Stimulated activated naive CD8-positive, alpha-beta T cell treated with anti-CD3 and anti-CD28 coated beads, Interleukin-15, amount 100 ng/mL, for 72 hours (primary cell): ENCODE measurements around the gene LUC7L.
"Not testable (repeated sequence)": the region's sequence is repeated elsewhere in the genome, so short reads cannot be mapped to it uniquely, and the experiment has no call there.

Experiments used
- ATAC-seq: fragments of 150-1000 bp; cut with Tn5 transposase; 2 replicates; pipeline ENCODE4 v1.10.0; 2021; ENCODE audit warnings: mild to moderate bottlenecking, moderate library complexity
- DNase-seq, 2 donors: peaks; one replicate each; pipeline ENCODE4 v3.0.0; 2021 to 2022
- H3K27ac Mint-ChIP-seq, 2 donors: one replicate each; pipeline ENCODE4 v1.8.0; 2022; ENCODE audit warnings: mild to moderate bottlenecking in 2 of 2, mixed read lengths in 2 of 2, moderate library complexity in 2 of 2
- H3K27me3 Mint-ChIP-seq: one replicate; pipeline ENCODE4 v1.8.0; 2022; ENCODE audit warnings: mixed read lengths
- H3K4me1 Mint-ChIP-seq: one replicate; pipeline ENCODE4 v1.8.0; 2022; ENCODE audit warnings: mild to moderate bottlenecking, mixed read lengths
- H3K4me3 Mint-ChIP-seq, 2 donors: one replicate each; pipeline ENCODE4 v1.8.0; 2022; ENCODE audit warnings: mild to moderate bottlenecking in 2 of 2, mixed read lengths in 2 of 2, moderate library complexity in 1 of 2
- H3K9me3 Mint-ChIP-seq, 2 donors: one replicate each; pipeline ENCODE4 v1.8.0; 2022; ENCODE audit warnings: mixed read lengths in 2 of 2

Gene LUC7L, protein sequence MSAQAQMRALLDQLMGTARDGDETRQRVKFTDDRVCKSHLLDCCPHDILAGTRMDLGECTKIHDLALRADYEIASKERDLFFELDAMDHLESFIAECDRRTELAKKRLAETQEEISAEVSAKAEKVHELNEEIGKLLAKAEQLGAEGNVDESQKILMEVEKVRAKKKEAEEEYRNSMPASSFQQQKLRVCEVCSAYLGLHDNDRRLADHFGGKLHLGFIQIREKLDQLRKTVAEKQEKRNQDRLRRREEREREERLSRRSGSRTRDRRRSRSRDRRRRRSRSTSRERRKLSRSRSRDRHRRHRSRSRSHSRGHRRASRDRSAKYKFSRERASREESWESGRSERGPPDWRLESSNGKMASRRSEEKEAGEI

GRCh38 chr16:228852-229730 lies at the start of gene LUC7L:
TSS of gene LUC7L (minus strand) at chr16:229449. CDS start at chr16:229339, 110 bp downstream.
- H3K9me3 Mint-ChIP-seq = no peaks in the 10 kb centered on the region
- ATAC-seq = peak; percentile 96

DNA sequence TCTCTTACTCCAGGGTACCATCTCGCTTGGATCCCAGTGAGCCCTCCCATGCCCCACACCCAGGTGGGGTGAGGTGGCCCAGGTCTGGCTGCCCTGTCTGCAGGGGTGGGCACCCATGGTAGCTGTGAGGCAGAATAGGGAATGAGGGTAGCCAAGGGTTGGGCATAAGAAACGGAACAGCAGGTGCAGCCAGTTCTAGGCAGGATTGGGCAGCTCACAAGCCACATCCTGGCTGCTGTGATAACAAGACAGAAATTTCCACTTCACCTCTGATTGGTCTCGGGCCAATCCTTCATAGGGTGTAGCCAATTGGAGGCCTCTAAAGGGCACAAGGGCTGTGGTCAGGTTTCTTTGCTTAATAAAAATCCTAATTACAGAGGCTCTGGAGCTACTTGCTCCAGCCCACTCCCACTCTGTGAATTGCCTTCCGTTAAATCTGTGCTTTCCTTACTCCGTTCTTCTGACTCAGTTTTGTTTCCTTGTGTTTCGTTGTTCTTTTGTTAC lies 49.7 kb upstream of the LUC7L start:
- H3K9me3 Mint-ChIP-seq = no peaks in the 10 kb centered on the region
- DNase-seq = peak; percentile 39 to 59
- peaks cover 16% of the 10 kb centered on the region for H3K4me1 Mint-ChIP-seq
- H3K4me3 Mint-ChIP-seq = peak overlapping the region in 1 of 2 donors; percentile 32
- ATAC-seq = peak; percentile 84
- H3K27ac Mint-ChIP-seq = no peak overlapping the region
- H3K27me3 Mint-ChIP-seq = peaks cover 72% of the 10 kb centered on the region

More at GRCh38 chr16:228852-229730, at the start of gene LUC7L:
- H3K4me1 Mint-ChIP-seq = peaks cover 48% of the 10 kb centered on the region
- no peaks in the 10 kb centered on the region for H3K27me3 Mint-ChIP-seq
- peak within 1 kb of the TSS; percentile 95 to 97 for H3K27ac Mint-ChIP-seq
- DNase-seq = peak; percentile 88 to 89
- peak within 1 kb of the TSS; percentile 92 to 93 for H3K4me3 Mint-ChIP-seq

GRCh38 chr16:276426-277077 lies 47.3 kb upstream of the LUC7L start:
- DNase-seq = no peak
- Mint-ChIP-seq H3K27me3 (peaks cover 56% of the 10 kb centered on the region), H3K27ac (no peak overlapping the region), H3K4me3 (peak overlapping the region; percentile 65 to 66), H3K4me1 (peaks cover 16% of the 10 kb centered on the region), H3K9me3 (no peaks in the 10 kb centered on the region)
- ATAC-seq = no peak

DNA sequence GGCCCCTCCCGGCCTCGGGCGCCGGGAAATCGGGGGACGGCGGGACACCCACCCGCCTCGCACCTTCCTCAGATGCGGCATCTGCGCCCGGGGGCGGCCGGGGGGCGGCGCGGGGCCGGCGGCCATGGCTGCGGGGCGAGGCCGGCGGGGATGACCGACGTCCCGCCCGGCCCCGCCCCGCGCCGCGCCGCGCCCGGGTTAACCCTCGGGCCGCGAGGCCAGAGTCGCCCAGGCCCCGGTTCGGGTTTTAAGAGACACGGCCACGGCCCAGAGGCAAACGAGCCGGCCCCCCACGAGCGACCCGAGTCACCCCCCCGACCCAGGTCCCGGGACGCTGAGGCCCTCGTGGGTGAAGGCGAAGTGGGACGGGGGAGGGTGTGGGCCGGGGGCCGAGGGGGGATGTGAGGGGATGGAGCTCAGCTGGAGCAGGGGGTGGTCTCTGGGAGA lies 46.6 kb upstream of the LUC7L start, which contains the start of gene RGS11:
TSS of gene RGS11 (minus strand) at position 159 of the 447 bp plus-strand sequence. CDS start at position 126, 33 bp downstream.
- peak; percentile 1 for ATAC-seq
- Mint-ChIP-seq H3K9me3 (no peaks in the 10 kb centered on the region), H3K27ac (no peak within 1 kb of the TSS), H3K4me1 (peaks cover 16% of the 10 kb centered on the region), H3K4me3 (peak within 1 kb of the TSS; percentile 66 to 78), H3K27me3 (peaks cover 48% of the 10 kb centered on the region)
- DNase-seq = no peak

DNA sequence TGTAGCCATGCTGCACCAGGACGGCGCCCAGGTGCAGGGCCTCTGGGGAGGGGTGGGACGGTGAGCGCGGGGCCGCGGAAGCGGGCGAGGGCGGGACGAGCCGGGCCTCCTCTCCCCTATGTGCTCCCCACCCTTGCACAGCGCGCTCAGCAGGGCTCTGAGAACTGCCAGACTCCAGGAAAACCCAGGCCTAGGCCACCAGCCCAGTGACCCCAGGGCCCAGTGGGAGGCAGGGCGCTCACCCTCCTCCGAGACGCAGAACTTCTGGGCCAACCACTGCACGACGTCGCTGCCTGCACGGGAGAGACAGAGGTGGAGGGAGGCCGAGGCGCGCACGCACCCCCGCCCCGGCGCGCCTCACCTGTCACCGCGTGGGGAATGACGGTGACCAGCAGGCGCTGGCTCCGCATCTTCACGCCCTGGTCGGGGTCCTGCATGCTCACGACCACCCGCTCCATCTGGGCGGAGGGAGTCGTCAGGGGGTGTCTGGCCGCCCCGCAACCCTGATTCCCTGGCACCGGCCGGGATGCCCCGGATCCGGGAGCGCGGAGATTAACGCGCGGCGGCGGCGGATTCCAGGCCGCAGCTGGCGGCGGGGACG lies 45.9 kb upstream of the LUC7L start:
- H3K4me3 Mint-ChIP-seq = peak overlapping the region; percentile 64 to 78
- no peak overlapping the region for H3K27ac Mint-ChIP-seq
- H3K27me3 Mint-ChIP-seq = peaks cover 46% of the 10 kb centered on the region
- ATAC-seq (peak; percentile 31), DNase-seq (peak in 1 of 2 donors; percentile 29)
- peaks cover 16% of the 10 kb centered on the region for H3K4me1 Mint-ChIP-seq
- H3K9me3 Mint-ChIP-seq = no peaks in the 10 kb centered on the region

GRCh38 chr16:273547-274421 lies 44.5 kb upstream of the LUC7L start:
- ATAC-seq (peak; percentile 10), DNase-seq (no peak)
- Mint-ChIP-seq H3K27me3 (peaks cover 38% of the 10 kb centered on the region), H3K9me3 (no peaks in the 10 kb centered on the region), H3K27ac (no peak overlapping the region), H3K4me3 (no peak overlapping the region), H3K4me1 (peaks cover 9% of the 10 kb centered on the region)

GRCh38 chr16:272633-273546 lies 43.6 kb upstream of the LUC7L start:
- no peak for ATAC-seq
- no peak for DNase-seq
- Mint-ChIP-seq H3K4me1 (peaks cover 5% of the 10 kb centered on the region), H3K27me3 (peaks cover 29% of the 10 kb centered on the region), H3K9me3 (peaks cover 0 to 3% of the 10 kb centered on the region in 2 donors), H3K27ac (no peak overlapping the region), H3K4me3 (no peak overlapping the region)

DNA sequence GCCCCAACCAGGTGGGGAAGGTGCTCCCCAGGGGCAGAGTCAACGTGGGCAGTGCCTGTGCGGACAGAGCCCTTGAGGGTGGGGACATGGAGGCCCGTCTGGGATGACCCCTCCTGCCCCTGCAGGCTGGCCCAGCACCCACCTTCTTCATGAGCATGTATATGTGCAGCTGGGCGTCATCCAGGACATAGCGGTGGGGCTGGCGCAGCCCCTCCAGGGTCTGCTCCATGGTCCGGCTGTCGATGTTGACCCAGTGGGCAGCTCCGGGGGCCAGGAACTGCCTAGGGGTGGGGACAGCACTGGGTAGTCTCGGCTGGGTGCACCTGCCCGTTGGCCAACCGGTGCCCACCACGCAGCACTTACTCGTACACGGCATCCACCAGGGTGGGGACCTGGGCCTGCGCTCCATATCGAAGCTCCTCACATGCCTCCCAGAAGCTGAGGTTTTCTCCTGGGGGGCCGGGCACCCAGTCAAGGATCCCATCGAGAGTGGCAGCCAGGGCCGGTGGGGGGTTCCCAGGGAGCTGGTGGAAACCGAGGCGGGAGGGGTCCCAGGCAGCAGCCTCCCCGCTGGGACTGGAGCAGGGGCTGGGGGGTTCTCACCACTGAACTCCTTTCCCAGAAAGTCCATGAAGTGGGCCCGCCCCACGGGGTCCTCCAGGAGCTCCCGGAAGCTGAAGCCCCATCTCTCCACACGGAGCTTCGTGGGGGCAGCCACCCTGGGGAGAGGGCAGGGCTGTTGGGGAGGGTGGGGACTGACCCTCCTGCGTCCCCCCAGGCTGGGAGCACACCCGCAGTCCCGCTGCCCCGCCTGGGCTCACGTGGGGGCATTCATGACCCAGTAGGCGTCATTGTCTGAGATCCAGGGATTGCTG lies 41.4 kb upstream of the LUC7L start:
- Mint-ChIP-seq H3K4me3 (no peak overlapping the region), H3K27ac (no peak overlapping the region), H3K4me1 (peaks cover 5% of the 10 kb centered on the region), H3K27me3 (peaks cover 12% of the 10 kb centered on the region), H3K9me3 (peaks cover 0 to 5% of the 10 kb centered on the region in 2 donors)
- DNase-seq = no peak
- no peak for ATAC-seq

DNA sequence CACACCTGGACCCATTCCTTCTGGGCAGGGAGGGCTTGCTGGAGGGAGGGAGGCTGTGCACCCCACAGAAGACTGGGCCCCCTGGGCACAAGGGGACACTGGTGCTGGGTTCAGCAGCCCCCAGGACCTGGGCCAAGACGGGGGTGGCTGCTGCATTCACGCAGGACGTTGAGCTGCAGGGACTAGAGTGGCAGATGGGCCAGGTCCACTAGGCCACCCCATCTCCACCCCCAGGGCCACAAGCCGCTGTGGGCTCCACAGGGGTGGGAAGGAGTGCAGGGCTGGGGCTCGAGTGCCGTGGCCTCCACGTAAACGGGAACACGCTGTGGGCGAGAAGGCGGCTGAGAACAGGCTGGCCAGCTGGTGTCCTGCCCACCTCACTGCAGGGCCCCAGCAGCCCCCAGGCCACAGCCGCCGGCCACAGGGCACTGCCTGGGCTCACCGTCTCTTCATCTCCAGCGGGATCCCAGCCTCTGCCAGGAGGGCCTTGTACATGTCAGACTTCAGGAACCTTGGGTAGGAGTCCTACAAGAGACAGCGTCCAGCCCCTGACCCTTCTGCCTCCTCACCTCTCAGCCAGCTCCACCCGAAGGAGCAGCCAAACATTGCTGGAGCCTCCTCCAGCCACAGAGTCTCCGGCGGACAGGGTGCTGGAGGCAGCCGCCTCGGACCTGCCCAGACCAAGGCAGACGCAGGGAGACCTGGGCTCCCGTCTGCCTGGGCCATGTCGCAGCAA lies 40.0 kb upstream of the LUC7L start:
- H3K4me3 Mint-ChIP-seq = no peak overlapping the region
- DNase-seq (no peak), ATAC-seq (no peak)
- H3K27me3 Mint-ChIP-seq = no peaks in the 10 kb centered on the region
- peak overlapping the region in 1 of 2 donors; percentile 19 for H3K27ac Mint-ChIP-seq
- H3K4me1 Mint-ChIP-seq = no peaks in the 10 kb centered on the region
- H3K9me3 Mint-ChIP-seq = peaks cover 0 to 5% of the 10 kb centered on the region in 2 donors

- peaks cover 0 to 5% of the 10 kb centered on the region in 2 donors for H3K9me3 Mint-ChIP-seq
- DNase-seq (no peak), ATAC-seq (no peak)
- no peaks in the 10 kb centered on the region for H3K4me1 Mint-ChIP-seq
- H3K27me3 Mint-ChIP-seq = no peaks in the 10 kb centered on the region
- no peak overlapping the region for H3K4me3 Mint-ChIP-seq
- H3K27ac Mint-ChIP-seq = no peak overlapping the region
Measured at GRCh38 chr16:268141-269053, 39.1 kb upstream of the LUC7L start.

GRCh38 chr16:267562-267961 lies 38.3 kb upstream of the LUC7L start:
- H3K4me3 Mint-ChIP-seq, ATAC-seq, H3K4me1 Mint-ChIP-seq, H3K27me3 Mint-ChIP-seq, DNase-seq, H3K9me3 Mint-ChIP-seq, H3K27ac Mint-ChIP-seq: not testable (repeated sequence)
